Lower lobe of right lung (tissue), 2 donors: ENCODE measurements around the gene MRFAP1. TPM values are rescaled to one million over a fixed set of nuclear protein-coding genes. Genes with fewer than 3 reads are reported as not detected.

Experiments used
- ATAC-seq, 2 donors: fragments of 200-7000 bp; cut with Tn5 transposase; one replicate each; pipeline ENCODE4 v1.9.1; 2020 to 2022; ENCODE audit warnings: mild to moderate bottlenecking in 2 of 2, moderate library complexity in 2 of 2
- DNase-seq: peaks from one replicate; pipeline ENCODE4 v3.0.0-alpha.2; 2020
- H3K27ac ChIP-seq: fragments of 200-600 bp; one replicate; pipeline ENCODE4 v1.8.0; 2022
- H3K27me3 ChIP-seq: fragments of 200-600 bp; one replicate; pipeline ENCODE4 v1.8.0; 2022; ENCODE audit warnings: low read depth
- H3K36me3 ChIP-seq: fragments of 200-600 bp; one replicate; pipeline ENCODE4 v1.8.0; 2022; ENCODE audit warnings: mild to moderate bottlenecking
- H3K4me1 ChIP-seq: fragments of 200-600 bp; one replicate; pipeline ENCODE4 v1.8.0; 2022
- H3K4me3 ChIP-seq: fragments of 200-600 bp; one replicate; pipeline ENCODE4 v1.8.0; 2022; ENCODE audit warnings: mild to moderate bottlenecking
- H3K9me3 ChIP-seq: fragments of 200-600 bp; one replicate; pipeline ENCODE4 v1.8.0; 2022
- intact Hi-C: fragments of 100-400 bp; cut with DNase I; formaldehyde crosslinking; loops from one replicate; pipeline ENCODE4 v1.11.0; 2022
- total RNA-seq: library from RNA; stranded (reverse); fragmentation: NEBNext Ultra II Directional; extraction: Animal tissue kit (Norgen Biotek cat#: 25700); gene quantifications from one replicate; pipeline ENCODE4 v1.2.1, GENCODE V29; 2021
- TF ChIP-seq, protein P1 (sequence below): fragments of 200-600 bp; IDR thresholded peaks from one replicate; pipeline ENCODE4 v1.8.0; 2022; ENCODE audit warnings: antibody characterized with exemption, mild to moderate bottlenecking
- donor health status: DM: no; HTN: yes; CAD: no; lungs with severe emphysema.

The MRFAP1 gene
- total RNA-seq, 1 donor from 2014 or later, result 211 TPM

DNA sequence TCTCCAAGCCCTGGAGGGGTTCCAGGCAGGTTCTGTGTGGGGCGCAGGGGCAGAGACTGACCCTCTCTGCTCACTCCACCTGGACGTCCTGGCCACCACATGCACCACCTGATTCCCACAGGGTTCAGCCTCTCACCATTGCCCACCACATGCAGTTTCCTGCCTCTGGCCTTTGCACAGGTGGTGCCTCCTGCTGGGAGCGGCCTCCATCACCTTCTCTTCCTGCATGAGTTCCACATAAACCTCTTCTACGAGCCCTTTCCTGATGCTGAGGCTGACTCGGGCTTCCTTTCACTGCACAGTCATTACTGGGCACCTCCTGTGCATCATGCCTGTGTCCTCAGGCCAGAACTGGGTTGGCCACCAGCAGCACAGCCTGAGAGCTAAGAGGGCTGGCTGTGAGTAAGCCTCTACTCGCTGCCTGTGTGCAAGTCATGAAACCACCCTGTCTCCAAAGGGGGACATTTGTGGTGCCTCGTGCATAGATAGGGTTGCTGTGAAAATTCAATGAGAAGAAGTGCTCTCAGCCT lies 45.6 kb upstream of the MRFAP1 start:
- no peak for DNase-seq
- H3K27me3 ChIP-seq, result no peaks in the 10 kb centered on the region
- H3K9me3 ChIP-seq, result no peaks in the 10 kb centered on the region
- no peak overlapping the region for H3K4me3 ChIP-seq
- H3K36me3 ChIP-seq, result peaks cover 60% of the 10 kb centered on the region
- ATAC-seq, result no peak
- TF ChIP-seq, protein P1, sequence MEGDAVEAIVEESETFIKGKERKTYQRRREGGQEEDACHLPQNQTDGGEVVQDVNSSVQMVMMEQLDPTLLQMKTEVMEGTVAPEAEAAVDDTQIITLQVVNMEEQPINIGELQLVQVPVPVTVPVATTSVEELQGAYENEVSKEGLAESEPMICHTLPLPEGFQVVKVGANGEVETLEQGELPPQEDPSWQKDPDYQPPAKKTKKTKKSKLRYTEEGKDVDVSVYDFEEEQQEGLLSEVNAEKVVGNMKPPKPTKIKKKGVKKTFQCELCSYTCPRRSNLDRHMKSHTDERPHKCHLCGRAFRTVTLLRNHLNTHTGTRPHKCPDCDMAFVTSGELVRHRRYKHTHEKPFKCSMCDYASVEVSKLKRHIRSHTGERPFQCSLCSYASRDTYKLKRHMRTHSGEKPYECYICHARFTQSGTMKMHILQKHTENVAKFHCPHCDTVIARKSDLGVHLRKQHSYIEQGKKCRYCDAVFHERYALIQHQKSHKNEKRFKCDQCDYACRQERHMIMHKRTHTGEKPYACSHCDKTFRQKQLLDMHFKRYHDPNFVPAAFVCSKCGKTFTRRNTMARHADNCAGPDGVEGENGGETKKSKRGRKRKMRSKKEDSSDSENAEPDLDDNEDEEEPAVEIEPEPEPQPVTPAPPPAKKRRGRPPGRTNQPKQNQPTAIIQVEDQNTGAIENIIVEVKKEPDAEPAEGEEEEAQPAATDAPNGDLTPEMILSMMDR, result no peak
- H3K4me1 ChIP-seq, result no peaks in the 10 kb centered on the region
- intact Hi-C loops, result no loop called here
- no peak overlapping the region for H3K27ac ChIP-seq

DNA sequence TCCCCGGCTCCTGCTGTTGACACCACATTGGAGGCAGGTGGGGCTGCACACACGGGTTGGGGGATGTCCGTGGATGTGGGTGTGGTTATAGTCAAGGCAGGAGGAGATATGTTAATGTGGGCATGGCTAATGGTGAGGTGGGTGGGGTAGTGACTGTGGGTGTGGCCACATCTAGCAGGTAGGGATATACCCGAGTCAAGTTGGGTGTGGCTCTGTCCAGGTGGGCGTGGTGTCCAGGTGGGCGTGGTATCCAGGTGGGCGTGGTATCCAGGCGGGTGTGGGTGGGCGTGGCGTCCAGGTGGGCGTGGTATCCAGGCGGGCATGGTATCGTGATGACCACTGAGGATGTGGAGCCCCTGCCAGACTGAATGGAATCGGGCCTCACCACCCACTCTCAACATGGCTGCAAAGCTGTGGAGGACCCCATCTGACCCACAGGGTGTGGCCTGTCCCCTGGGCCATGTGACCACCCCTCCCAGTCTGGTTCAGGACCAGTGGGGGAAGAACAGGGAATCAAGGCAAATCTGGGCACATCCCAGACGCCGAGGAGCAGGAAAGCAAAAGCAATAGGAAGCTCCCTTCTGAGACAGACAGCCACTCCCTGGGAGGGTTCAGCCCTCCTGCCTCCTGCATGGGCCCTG lies 44.5 kb upstream of the MRFAP1 start:
- no peak overlapping the region for H3K4me3 ChIP-seq
- no peak for ATAC-seq
- DNase-seq, result no peak
- intact Hi-C loops, result no loop called here
- TF ChIP-seq, protein P1, result no peak
- H3K36me3 ChIP-seq, result peaks cover 62% of the 10 kb centered on the region
- H3K27ac ChIP-seq, result no peak overlapping the region
- H3K27me3 ChIP-seq, result no peaks in the 10 kb centered on the region
- H3K4me1 ChIP-seq, result no peaks in the 10 kb centered on the region
- no peaks in the 10 kb centered on the region for H3K9me3 ChIP-seq

DNA sequence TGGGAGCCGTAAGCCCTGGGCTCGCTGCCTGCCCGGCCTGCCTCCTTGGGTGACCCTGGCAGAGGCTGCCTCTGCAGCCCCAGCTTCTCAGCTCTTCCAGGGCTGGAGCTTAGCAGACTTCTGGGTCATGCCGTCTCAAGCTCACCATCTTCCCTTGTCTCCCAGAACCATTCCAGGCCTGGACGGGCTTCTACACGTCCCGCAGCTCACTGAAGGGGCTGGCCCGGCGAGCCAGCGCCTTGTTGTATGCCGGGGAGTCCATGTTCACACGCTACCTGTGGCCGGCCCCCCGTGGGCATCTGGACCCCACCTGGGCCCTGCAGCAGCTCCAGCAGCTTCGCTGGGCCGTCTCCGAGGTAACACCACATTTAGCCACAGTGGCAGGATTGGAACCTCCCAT lies 43.5 kb upstream of the MRFAP1 start:
- H3K4me3 ChIP-seq, result no peak overlapping the region
- DNase-seq, result no peak

DNA sequence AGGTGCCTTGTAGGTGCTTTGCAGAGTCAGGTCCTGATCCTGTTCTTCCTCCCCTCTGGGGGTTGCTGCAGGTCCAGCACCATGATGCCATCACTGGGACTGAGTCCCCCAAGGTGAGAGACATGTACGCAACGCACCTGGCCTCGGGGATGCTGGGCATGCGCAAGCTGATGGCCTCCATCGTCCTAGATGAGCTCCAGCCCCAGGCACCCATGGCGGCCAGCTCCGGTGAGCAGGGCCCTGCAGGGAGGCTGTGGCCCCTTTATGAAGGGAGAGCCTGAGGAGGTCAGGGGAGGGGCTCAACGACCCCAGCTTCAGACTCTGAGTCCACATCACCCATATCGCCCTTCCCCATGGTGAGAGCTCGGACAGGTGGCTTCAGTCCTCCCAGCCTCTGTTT lies 42.4 kb upstream of the MRFAP1 start:
- intact Hi-C loops, result no loop called here
- Histone ChIP-seq H3K4me3 (no peak overlapping the region), H3K4me1 (no peaks in the 10 kb centered on the region), H3K36me3 (peaks cover 69% of the 10 kb centered on the region), H3K27ac (no peak overlapping the region), H3K27me3 (no peaks in the 10 kb centered on the region), H3K9me3 (no peaks in the 10 kb centered on the region)
- TF ChIP-seq, protein P1, result no peak
- no peak for ATAC-seq
- no peak for DNase-seq

More for the DNA sequence above, 43.5 kb upstream of the MRFAP1 start:
- no peak for ATAC-seq
- TF ChIP-seq, protein P1, result no peak
- H3K4me1 ChIP-seq, result no peaks in the 10 kb centered on the region
- H3K36me3 ChIP-seq, result peaks cover 64% of the 10 kb centered on the region
- no peaks in the 10 kb centered on the region for H3K27me3 ChIP-seq
- H3K9me3 ChIP-seq, result no peaks in the 10 kb centered on the region
- intact Hi-C loops, result no loop called here
- no peak overlapping the region for H3K27ac ChIP-seq

DNA sequence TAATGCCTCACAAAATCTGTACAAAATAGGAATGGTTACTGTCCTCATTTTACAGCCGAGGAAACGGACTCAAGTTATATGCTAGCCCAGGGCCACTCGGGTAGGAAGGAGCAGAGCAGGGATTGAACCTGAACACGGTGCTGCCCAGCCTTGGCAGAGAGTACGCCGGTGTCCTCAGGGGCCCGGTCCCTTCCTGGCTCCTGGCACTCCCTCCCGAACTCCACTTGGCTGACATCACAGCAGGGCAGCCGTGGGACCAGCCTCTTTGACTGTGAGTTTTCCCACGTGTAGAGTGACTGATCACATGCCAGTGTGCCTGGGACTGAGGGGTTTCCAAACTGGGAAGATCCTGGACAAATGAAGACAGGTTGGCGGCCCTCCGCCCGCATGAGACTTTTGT lies 41.8 kb upstream of the MRFAP1 start:
- H3K4me1 ChIP-seq, result no peaks in the 10 kb centered on the region
- peaks cover 64% of the 10 kb centered on the region for H3K36me3 ChIP-seq
- no peaks in the 10 kb centered on the region for H3K27me3 ChIP-seq
- ATAC-seq, result no peak
- H3K4me3 ChIP-seq, result no peak overlapping the region
- H3K9me3 ChIP-seq, result no peaks in the 10 kb centered on the region
- intact Hi-C loops, result no loop called here
- no peak overlapping the region for H3K27ac ChIP-seq
- DNase-seq, result no peak
- TF ChIP-seq, protein P1, result no peak
